Vagina (tissue), 2 donors: ENCODE measurements around the gene NGEF.

Experiments used
- POLR2A ChIP-seq, 2 donors: fragments of 450-650 bp; IDR thresholded peaks; one replicate each; pipeline ENCODE4 v1.6.1; 2017; ENCODE audit warnings: antibody characterized with exemption in 2 of 2, mild to moderate bottlenecking in 2 of 2, moderate library complexity in 2 of 2
- TF ChIP-seq, protein P1 (sequence below), 3 experiments: fragments of 450-650 bp in 2 of 3; fragments of 200-600 bp in 1 of 3; sonication (generic) in 1 of 3; IDR thresholded peaks; one replicate each; pipeline ENCODE4 v1.5.1; 2017 to 2019; ENCODE audit warnings: antibody characterized with exemption in 3 of 3, mild to moderate bottlenecking in 2 of 3, moderate library complexity in 2 of 3

- TF ChIP-seq, protein P1, sequence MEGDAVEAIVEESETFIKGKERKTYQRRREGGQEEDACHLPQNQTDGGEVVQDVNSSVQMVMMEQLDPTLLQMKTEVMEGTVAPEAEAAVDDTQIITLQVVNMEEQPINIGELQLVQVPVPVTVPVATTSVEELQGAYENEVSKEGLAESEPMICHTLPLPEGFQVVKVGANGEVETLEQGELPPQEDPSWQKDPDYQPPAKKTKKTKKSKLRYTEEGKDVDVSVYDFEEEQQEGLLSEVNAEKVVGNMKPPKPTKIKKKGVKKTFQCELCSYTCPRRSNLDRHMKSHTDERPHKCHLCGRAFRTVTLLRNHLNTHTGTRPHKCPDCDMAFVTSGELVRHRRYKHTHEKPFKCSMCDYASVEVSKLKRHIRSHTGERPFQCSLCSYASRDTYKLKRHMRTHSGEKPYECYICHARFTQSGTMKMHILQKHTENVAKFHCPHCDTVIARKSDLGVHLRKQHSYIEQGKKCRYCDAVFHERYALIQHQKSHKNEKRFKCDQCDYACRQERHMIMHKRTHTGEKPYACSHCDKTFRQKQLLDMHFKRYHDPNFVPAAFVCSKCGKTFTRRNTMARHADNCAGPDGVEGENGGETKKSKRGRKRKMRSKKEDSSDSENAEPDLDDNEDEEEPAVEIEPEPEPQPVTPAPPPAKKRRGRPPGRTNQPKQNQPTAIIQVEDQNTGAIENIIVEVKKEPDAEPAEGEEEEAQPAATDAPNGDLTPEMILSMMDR (IDR thresholded peaks at IDR 0.05), result no peak
- TF ChIP-seq POLR2A (IDR thresholded peaks at IDR 0.05), result no peak
These were observed 46.4 kb upstream of the NGEF start for GRCh38 chr2:233059547-233059796.
